ENCODE data around the gene ZNF665.
A peak's percentile ranks its signal among the peaks of the same experiment; 100 is the strongest.
"Not testable (repeated sequence)": the region's sequence is repeated elsewhere in the genome, so short reads cannot be mapped to it uniquely, and the experiment has no call there.

The ZNF665 gene

DNA sequence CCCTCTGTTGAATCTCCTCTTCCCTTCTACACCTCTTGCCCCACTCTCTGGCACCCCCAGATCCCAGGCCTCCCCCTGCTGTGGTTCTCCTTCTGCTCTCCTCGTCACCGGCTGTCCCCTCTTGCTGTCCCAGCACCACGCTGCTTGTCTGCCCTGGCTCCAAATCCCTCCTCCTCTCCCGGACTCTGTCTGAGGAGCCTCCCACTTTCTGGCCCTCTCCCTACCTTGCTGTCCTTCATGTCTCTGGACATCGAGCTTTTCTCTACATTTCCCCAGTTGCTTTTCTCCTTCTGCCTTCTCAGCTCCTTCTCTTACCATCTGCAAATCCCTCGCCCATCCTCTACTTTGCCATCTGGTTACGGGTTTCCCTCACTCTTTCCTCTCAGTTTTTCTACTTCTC, 35.5 kb downstream of the ZNF665 start:
- no peak for DNase-seq (ENCODE audit: low spot score)

DNA sequence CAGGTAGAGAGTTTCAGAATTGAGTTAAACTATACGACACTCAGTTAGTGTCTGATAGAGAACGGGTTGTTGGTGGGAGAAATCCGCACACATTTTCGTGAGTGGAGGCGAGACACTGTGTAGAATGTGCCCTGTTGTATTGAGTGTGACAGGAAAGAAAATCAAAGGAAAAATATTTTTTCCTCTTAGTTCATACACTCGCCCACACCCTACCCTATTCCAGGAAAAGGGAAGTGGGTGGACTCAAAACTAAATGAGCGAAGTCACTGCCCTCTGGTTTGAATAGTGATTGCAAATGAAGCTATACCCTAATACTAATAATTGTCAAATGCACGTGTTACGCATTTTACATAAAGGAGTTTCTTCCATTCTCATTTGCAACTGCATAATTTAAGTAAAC, 36.3 kb downstream of the ZNF665 start:
- no peak for DNase-seq (ENCODE audit: low spot score)

DNA sequence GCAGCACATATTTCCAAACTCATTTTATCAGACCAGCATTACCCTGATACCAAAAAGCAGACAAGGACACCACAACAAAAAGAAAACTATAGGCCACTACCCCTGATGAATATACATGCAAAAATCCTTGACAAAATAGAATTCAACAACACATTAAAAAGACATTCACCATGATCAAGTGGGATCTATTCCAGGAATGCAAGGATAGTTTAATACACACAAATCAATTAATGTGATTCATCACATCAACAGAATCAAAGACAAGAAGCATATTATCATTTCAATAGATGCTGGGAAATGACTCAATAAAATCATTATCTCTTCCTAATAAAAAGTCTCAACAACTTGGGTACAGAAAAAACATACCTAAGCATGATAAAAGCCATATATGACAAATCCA, 45.5 kb downstream of the ZNF665 start:
- DNase-seq (ENCODE audit: low spot score): no peak

DNA sequence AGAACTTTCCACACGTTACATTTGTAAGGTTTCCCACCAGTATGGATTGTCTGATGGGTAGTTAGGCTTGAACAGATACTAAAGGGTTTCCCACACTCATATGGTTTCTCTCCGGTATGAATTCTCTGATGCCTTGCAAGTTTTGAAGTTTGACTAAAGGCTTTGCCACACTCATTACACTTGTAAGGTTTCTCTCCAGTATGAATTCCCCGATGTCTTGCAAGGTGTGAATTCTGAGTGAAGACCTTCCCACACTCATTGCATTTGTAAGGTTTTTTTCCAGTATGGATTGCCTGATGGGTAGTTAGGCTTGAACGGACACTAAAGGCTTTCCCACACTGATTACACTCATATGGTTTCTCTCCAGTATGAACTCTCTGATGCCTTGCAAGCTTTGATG, 52.8 kb downstream of the ZNF665 start:
- DNase-seq (ENCODE audit: low spot score): no peak

DNA sequence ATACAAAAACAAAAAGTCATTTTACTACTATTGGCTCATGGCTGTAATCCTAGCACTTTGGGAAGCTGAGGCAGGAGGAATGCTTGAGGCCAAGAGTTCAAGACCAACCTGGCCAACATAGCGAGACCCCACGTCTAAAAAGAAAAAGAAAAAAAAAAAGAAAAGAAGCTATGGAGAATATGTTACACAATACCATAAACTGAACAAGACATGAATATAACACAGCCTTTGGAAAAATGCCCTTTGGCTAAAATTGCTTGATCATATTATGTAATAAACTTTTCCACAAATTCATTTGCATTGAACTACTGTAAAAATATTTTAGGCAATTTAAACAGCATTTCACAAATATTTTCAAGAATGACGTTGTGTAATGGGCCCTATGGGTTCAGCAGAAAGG, 56.7 kb downstream of the ZNF665 start:
- no peak for DNase-seq (ENCODE audit: low spot score)

DNA sequence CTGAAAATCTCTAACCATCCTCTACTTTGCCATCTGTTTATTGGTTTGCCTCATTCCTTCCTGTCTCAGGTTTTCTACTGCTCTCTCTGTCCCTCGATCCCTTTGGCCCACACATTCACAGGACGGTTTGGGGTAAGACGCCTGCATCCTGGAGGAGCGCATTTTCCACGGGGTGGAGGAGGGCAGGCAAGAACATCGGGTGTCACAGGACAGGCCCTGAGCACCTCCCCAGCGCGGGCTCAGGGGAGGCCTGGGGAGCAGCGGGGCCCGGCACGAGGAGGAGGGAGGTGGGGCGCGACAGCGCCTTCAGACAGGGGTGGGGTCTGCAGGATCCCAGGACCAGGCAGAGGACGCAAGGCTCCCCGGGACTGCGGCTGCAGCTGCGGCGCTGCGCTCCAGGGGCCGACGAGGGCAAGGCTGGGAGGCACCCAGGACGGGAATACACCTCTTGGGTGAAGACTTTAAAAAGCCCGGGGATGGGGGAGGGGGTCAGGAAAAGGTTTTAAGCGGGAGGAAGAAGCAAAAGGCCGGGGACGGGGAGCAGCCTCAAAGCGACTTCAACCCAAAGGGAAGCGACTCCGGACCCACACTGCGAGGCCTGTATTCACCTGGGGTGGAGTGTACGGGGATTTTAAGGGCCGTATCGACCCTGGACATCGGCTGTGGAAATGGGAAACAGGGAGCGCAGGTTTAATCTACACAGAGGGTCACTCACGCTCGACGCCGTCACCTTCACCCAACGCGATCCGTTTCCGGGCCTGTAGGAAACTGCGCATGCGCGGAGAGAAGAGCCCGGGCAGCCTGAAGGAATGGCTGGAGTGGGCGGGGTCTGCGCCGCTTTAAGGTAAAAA, 60.8 kb downstream of the ZNF665 start, which contains the start of gene ZNF415:
TSS of gene ZNF415 (minus strand) at position 770 of the 851 bp plus-strand sequence. CDS start 10,234 bp downstream, outside the sequence.
- peak; percentile 19 for DNase-seq (ENCODE audit: low spot score)

DNA sequence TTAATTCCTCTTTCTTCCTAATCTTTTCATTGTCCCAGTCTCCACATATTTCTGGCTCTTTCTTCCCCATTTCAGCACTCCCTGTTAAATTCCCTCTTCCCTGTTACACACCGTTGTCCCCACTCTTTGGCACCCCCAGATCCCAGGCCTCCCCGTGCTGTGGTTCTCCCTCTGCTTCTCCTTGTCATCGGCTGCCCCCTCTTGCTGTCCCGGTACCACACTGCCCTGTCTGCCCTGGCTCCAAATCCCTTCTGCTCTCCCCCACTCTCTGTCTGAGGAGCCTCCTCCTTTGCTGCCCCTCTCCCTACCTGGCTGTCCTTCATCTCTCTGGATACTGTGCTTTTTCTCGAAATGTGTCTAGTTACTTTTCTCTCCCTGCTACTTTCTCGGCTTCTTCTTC, 61.4 kb downstream of the ZNF665 start:
- DNase-seq (ENCODE audit: low spot score): no peak

DNA sequence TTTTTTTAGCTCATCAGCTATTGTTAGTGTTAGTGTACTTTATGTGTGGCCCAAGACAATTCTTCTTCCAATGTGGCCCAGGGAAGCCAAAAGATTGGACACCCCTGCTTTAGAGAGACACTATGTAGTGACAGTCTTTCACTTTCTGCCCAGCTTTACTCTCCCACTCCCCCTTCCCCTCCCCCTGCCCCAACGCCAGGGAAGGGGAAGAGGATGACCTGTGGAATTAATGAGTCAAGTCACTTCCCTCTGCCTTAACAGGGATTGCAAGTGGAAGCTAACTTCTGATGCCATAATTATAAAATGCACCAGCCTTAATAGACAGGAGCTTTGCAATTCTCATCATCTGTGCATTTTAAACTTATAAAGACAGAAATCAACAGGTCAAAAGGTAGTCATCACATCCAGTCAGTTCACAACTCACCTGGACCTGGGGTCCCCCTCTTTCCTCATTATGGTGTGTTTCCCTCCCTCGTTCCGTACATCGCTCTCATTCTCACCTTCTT, 62.0 kb downstream of the ZNF665 start:
- no peak for DNase-seq (ENCODE audit: low spot score)

DNA sequence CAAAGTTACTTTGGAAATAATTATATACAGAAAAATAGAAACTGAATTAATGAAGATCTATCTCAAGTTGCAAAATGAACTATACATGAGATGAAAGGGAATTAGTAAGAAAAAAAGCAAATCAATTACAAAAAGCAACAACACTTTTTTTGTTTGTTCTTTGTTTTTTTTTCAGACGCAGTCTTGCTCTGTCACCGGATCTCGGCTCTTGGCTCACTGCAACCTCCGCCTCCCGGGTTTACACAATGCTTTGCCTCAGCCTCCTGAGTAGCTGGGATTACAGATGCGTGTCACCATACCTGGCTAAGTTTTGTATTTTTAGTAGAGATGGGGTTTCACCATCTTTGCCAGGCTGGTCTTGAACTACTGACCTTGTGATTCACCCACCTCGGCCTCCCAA, 62.7 kb downstream of the ZNF665 start:
- no peak for DNase-seq (ENCODE audit: low spot score)

DNA sequence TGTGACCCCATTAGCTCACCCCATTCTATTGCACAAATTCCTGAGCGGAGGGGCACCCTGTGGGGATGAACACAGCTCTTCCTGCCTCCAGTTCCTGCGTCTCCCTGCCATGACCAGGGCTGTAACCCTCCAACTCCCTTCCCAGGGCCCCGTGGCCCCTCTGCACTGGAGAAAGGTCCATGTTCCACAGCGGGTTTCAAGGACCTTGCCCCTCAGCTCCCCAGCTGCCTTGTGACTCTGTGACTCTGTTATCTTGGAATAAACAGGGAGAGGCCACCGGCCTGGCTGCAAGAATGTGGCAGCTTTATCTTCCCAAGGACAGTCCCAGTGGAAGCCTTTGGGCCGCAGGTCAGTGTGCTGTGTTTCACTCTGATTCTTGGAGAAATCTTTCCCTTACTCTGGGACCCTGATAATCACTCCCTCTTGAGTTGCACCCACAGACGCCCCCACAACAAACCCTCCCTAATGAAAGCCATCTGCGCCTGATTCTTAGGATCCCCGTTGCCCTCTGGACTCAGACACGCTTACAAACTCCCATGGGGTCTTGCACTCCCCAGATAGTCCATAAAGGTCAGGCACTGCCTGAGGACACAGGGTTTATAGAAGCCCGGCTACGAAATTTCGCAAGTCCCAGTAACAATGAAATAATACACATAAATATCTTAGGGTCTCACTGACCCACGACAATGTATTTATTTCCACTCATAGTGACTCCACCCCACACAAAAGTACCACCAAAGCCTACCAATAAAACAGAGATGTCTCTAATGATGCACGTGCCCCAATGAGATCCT, 66.2 kb downstream of the ZNF665 start:
- DNase-seq (ENCODE audit: low spot score): not testable (repeated sequence)

DNA sequence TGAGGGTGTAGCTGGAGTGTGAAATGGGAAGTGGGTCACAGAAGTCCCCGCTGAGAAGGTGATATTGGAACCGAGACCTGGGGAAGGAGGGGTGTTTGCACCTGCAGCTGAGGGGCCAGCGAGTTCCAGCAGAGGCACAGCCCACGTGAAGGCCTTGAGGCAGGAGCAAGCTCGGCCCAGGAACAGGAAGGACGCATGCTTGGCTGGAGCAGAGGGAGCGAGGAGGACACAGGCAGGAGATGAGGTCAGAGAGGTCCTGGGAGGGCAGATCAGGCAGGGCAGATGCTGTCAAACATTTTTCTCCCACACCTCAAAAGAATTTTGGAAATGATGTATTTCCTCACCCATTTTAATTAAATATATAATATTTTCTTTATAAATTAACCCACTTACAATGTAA, 69.8 kb downstream of the ZNF665 start:
- DNase-seq (ENCODE audit: low spot score): no peak
